SK-MEL-5 (cell line): Measurements from ENCODE around the gene PGAP6. TPM values are rescaled to one million over a fixed set of nuclear protein-coding genes. Genes with fewer than 3 reads are reported as not detected.
"Not testable (repeated sequence)": the region's sequence is repeated elsewhere in the genome, so short reads cannot be mapped to it uniquely, and the experiment has no call there.

Experiments
- DNase-seq: peaks from one replicate; pipeline ENCODE4 v3.0.0-alpha.2; 2016; ENCODE audit warnings: low read depth, low spot score
- in situ Hi-C: cut with HindIII; loops from 2 replicates; pipeline ENCODE4 v1.10.0; 2016; ENCODE audit warnings: low sequenced_read_pairs, high pct_unique_total_duplicates, low pct_unique_long_range_greater_than_20kb
- total RNA-seq: library from RNA; depleted of rRNA; stranded (reverse); fragments of >200 nt; shearing (Covaris generic); gene quantifications from 2 replicates; pipeline ENCODE4 v1.2.3, GENCODE V29; 2014

The PGAP6 gene
- total RNA-seq, 1 experiment from 2014 or later: 94.0 TPM

GRCh38 chr16:342455-343213, 39.1 kb downstream of the PGAP6 start:
- in situ Hi-C loops: no loop called here
- DNase-seq: no peak

DNA sequence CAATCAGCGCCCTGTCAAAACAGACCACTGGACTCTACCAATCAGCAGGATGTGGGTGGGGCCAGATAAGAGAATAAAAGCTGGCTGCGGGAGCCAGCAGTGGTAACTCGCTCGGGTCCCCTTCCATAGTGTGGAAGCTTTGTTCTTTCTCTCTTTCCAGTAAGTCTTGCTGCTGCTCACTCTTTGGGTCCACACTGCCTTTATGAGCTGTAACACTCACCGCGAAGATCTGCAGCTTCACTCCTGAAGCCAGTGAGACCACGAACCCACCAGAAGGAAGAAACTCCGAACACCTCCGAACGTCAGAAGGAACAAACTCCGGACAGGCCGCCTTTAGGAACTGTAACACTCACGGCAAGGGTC, 39.8 kb downstream of the PGAP6 start:
- DNase-seq, in situ Hi-C loops: not testable (repeated sequence)

- DNase-seq, in situ Hi-C loops: not testable (repeated sequence)
Measured at GRCh38 chr16:341095-341973, 40.4 kb downstream of the PGAP6 start.

DNA sequence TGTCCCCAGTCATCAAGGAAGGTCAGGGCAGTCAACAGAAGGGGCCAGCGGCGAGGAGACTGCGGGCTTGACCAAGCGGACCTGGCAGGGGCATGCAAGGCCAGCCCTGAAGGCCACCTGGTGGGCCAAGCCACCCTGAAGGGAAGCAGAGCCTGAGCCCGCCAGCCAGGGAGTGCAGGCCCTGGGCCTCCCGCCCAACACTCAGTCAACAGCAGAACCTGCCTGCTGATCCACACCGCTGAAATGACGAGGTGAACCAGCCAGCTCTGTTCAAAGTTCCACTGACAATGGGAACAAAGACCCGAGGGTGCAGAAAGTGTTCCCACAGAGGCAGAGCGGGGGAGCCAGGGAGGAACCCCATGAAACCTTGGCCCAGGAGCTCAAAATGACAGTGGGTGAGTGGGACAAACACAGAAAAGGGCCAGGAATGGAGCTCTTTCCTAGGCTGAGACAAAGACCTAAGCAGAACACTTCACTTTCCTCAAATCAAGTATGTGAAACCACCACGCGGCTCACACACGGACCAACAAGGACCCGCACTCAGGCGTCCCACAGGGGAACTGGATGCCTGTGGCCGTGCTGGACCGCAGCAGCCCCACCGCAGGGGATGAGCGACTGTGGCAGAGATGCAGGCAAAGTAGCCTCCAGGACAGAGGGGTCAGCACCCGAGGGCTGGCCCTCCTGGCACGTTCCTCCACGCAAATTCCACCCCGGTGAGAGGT, 41.2 kb downstream of the PGAP6 start:
- no peak for DNase-seq
- in situ Hi-C loops: no loop called here

DNA sequence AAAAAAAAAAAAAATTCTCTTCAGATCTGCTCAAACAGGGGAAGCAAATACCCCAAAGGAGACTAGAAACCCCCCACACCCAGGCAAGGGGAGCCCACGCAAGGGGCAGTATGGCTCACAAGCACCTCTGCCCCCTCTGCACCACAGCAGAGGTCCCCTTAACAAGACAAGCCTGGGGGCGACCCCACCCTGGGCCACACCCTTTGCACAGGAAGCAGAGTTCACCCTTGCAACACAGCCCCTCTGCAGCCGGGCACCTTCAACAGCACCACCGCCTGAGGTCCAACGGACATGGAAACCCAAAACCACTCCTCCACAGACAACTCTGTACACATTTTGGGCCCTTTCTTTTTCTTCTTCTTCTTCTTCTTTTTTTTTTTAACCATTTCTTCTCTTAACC, 42.1 kb downstream of the PGAP6 start:
- no peak for DNase-seq
- in situ Hi-C loops: no loop called here

GRCh38 chr16:337975-338575, 43.7 kb downstream of the PGAP6 start:
- in situ Hi-C loops: no loop called here
- DNase-seq: no peak

- DNase-seq: no peak
- in situ Hi-C loops: no loop called here
Measured at GRCh38 chr16:337437-337836, 44.3 kb downstream of the PGAP6 start.

DNA sequence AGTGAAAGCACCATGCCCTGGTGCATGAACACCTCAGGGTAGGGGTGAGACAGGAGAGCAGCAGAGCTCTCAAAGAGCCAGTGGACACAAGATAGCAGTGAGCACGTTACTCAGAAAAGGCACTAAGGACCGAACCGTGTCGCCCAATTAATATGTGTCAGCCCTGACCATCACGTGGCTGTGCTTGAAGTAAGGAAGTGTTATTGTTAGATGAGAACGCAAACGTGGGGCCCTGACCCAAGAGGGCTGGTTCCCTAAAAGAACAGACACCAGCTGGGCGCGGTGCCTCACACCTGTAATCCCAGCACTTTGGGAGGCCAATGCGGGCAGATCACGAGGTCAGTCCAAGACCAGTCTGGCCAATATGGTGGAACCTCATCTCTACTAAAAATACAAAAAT, 45.5 kb downstream of the PGAP6 start:
- in situ Hi-C loops: no loop called here
- no peak for DNase-seq

GRCh38 chr16:334861-335632, 46.7 kb downstream of the PGAP6 start:
- in situ Hi-C loops, DNase-seq: not testable (repeated sequence)

DNA sequence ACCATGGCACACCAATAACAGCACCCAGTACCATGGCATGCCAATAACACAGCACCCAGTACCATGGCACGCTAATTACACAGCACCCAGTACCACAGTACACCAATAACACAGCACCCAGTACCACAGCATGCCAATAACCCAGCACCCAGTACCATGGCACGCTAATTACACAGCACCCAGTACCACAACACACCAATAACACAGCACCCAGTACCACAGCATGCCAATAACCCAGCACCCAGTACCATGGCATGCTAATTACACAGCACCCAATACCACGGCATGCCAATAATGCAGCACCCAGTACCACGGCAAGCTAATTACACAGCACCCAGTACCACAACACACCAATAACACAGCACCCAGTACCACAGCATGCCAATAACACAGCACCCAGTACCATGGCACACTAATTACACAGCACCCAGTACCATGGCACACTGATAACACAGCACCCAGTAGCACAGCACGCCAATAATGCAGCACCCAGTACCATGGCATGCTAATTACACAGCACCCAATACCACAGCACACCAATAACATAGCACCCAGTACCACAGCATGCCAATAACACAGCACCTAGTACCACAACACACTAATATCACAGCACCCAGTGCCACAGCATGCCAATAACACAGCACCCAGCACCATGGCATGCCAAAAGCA, 47.5 kb downstream of the PGAP6 start:
- in situ Hi-C loops, DNase-seq: not testable (repeated sequence)

GRCh38 chr16:333406-334094, 48.2 kb downstream of the PGAP6 start:
- in situ Hi-C loops: no loop called here
- DNase-seq: no peak

GRCh38 chr16:331181-331814, 50.5 kb downstream of the PGAP6 start:
- in situ Hi-C loops, DNase-seq: not testable (repeated sequence)

- no peak for DNase-seq
- in situ Hi-C loops: no loop called here
Measured at GRCh38 chr16:330741-331140, 51.0 kb downstream of the PGAP6 start.

GRCh38 chr16:325375-326145, 56.2 kb downstream of the PGAP6 start:
- in situ Hi-C loops: no loop called here
- DNase-seq: no peak
